ENCODE measurements around the gene ZNF600.
A peak's percentile ranks its signal among the peaks of the same experiment; 100 is the strongest.
"Not testable (repeated sequence)": the region's sequence is repeated elsewhere in the genome, so short reads cannot be mapped to it uniquely, and the experiment has no call there.

The ZNF600 gene

DNA sequence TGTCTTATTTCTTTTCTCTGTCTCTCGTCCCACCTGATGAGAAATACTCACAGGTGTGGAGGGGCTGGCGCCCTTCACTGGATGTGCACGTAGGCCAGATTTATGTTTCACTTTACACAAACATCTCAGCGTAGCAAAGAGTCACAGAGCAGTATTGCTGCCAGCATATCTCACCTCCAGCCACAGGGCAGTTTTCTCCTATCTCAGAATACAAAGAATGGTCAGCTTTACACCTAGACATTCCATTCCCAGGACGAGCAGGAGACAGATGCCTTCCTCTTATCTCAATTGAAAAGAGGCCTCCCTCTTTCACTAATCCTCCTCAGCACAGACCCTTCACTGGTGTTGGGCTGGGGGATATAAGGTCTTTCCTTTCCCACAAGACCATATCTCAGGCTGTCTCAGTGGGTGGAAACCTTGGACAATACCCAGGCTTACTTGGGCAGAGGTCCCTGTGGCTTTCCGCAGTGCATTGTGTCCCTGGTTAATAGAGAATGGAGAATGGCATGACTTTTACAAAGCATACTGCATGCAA lies 44.6 kb downstream of the ZNF600 start:
- DNase-seq (ENCODE audit: low read depth) = no peak

DNA sequence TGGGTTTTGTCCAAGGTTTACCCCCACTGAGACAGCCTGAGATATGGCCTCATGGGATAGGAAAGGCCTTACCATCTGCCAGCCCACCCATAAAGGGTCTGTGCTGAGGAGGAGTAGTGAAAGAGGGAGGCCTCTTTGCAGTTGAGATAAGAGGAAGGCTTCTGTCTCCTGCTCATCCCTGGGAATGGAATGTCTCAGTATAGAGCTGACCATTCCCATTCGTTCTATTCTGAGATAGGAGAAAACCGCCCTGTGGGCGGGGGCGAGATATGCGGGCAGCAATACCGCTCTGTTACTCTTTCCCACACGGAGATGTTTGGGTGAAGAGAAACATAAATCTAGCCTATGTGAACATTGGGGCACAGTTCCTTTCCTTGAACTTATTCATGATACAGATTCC lies 45.2 kb downstream of the ZNF600 start:
- not testable (repeated sequence) for DNase-seq (ENCODE audit: low read depth)

GRCh38 chr19:52739576-52739975 lies 47.0 kb downstream of the ZNF600 start:
- DNase-seq (ENCODE audit: low read depth) = no peak

GRCh38 chr19:52735734-52736133 lies 50.9 kb downstream of the ZNF600 start:
- DNase-seq (ENCODE audit: low read depth) = no peak

DNA sequence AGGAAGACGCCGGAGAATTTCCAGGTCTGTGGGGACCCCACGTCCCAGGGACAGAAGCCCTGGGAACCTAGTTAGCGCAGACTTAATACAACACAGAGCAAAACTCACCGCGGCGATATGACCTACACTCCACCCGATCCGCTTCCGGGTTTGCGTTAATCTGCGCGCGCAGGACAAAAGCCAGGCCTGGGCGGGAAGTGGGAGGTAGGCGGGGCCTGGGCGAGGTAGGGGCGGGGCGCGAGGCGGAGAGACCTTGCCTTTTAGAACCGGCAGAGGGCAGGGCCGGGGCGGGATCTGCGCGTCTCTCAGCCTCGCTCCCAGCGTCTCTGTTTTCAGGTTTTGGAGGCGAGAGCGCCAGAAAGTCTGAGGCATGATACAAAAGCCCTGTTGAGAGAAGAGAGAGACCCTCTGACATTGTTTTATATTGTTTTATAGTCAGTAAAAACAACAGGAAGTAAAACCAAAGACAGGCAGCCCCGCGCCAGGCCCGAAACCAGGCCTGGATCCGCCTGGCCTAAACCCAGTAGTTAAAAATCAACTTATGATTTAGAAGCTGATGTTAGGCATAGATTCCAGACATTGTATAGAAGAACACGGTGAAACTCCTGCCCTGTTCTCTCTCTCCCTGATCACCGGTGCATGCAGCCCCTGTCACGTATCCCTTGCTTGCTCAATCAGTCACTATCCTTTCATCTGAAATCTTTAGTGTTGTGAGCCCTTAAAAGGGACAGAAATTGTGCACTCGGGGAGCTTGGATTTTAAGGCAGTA lies 51.5 kb downstream of the ZNF600 start, which contains the start of gene ZNF611:
ZNF611 (minus strand) TSS at position 152 of the 769 bp plus-strand sequence. CDS start 19,150 bp downstream, outside the sequence.
- peak; percentile 99 for DNase-seq (ENCODE audit: low read depth)

DNA sequence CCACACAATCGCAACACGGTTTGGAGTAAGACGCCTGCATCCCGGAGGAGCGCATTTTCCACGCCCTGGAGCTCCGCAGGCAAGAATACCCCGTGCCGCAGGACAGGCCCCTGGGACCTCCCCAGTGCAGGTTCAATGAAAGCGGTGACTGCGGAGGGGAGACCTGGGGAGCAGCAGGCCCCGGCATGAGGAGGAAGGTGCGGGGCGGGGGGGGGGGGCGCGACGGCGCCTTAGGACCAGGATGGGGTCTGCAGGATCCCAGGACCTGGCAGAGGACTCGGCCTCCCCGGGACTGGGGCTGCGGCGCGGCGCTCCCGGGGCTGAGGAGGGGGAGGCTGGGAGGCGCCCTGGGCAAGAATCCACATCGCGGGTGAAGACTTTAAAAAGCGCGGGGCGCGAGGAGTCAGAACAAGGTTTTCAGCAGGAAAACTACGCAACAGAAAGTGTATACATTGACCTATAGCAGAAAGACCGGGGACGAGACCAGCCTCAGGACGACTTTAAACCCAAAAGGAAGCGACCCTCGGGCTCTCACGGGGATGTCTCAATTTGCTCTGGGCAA lies 52.2 kb downstream of the ZNF600 start:
- DNase-seq (ENCODE audit: low read depth) = no peak

- not testable (repeated sequence) for DNase-seq (ENCODE audit: low read depth)
Measured at GRCh38 chr19:52726051-52726450, 60.5 kb downstream of the ZNF600 start.

GRCh38 chr19:52725528-52725961 lies 61.0 kb downstream of the ZNF600 start:
- no peak for DNase-seq (ENCODE audit: low read depth)

DNA sequence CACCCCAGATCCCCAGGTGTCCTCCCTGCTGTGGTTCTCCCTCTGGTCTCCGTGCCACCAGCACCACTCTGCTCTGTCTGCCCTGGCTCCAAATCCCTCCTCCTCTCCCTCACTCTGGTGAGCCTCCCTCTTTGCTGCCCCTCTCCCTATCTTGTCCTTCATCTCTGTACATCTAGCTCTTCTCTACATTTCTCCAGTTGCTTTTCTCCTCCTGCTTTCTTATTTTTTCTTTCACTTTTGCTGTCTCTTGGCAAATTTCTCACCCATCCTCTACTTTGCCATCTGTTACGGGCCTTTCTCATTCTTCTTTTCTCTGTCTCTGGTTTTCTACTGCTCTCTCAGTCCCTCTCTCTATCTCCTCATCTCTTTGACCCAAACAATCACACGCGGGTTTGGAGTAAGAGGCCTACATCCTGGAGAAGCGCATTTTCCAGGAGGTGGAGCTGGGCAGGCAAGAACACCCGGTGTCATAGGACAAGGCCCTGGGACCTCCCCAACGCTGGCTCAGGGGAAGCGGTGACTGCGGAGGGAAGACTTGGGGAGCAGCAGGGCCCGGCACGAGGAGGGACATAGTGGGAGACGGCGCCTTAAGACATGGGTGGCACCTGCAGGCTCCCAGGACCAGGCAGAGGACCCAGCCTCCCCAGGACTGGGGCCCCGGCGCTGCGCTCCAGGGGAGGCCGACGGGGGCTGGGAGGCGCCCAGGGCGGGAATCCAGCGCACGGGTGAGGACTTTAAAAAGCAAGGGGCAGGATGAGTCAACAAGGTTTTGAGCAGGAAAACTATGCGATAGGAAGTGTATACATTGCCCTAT lies 61.7 kb downstream of the ZNF600 start:
- DNase-seq (ENCODE audit: low read depth) = no peak

DNA sequence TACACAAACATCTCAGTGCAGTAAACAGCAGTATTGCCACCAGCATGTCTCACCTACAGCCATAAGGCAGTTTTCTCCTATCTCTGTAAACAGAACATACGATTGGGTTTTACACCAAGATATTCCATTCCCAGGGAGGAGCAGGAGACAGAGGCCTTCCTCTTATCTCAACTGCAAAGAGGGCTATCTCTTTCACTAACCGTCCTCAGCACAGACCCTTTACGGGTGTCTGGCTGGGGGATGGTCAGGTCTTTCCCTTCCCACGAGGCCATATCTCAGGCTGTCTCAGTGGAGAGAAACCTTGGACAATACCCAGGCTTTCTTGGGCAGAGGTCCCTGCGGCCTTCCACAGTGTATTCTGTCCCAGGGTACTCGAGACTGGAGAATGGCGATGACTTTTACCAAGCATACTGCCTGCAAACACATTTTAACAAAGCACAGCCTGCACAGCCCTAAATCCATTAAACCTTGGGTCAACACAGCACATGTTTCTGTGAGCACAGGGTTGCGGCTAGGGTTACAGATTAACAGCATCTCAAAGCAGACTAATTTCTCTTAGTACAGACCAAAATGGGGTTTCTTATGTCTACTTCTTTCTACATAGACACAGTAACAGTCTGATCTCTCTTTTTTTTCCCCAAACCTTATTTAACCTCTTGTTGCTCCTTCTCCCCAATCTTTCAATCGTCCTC lies 62.5 kb downstream of the ZNF600 start:
- DNase-seq (ENCODE audit: low read depth) = not testable (repeated sequence)

GRCh38 chr19:52722062-52723003 lies 64.3 kb downstream of the ZNF600 start:
- no peak for DNase-seq (ENCODE audit: low read depth)

GRCh38 chr19:52720541-52720940 lies 66.0 kb downstream of the ZNF600 start:
- DNase-seq (ENCODE audit: low read depth) = not testable (repeated sequence)

DNA sequence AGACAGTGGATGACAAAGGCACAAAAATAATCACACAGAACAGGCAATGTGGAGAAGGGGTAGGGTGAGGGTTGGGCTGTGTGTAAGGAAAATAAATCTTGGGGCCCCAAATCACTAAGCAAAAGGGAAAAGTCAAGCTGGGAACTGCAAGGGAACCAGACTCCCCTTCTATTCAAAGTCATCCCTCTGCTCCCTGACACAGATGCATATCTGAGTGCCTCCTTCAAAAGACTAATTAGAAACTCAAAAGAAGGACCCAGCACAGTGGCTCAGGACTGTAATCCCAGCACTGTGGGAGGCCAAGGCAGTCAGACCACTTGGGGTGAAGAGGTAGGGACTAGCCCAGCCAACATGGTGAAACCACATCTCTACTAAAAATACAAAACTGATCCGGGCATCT lies 70.1 kb downstream of the ZNF600 start:
- no peak for DNase-seq (ENCODE audit: low read depth)

GRCh38 chr19:52715902-52716301 lies 70.7 kb downstream of the ZNF600 start:
- DNase-seq (ENCODE audit: low read depth) = not testable (repeated sequence)

DNA sequence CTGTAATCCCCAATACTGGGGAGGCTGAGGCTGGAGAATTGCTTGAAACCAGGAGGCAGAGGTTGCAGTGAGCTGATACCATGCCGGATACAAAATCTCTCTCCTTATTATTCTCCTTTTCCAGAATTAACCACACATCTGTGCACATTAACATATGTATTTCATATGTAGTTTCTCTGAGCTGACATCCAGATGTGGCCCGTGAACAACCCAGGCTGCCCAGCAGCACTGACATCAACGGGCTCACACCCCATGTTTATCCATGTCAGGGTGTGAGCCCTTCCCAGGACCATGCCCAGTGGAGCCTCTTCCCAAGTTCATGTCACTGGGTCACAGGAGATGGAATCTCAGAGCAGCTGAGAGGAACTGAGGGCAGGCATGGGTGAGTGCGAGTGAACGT lies 71.3 kb downstream of the ZNF600 start:
- DNase-seq (ENCODE audit: low read depth) = not testable (repeated sequence)

Measured in stimulated activated CD8-positive, alpha-beta memory T cell treated with anti-CD3 and anti-CD28 coated beads, Interleukin-4, amount 100 ng/mL, for 24 hours (primary cell).